Ramos (cell line): ENCODE results near the gene RTL1.

Experiments
- in situ Hi-C: fragments of 300-500 bp; cut with MboI; formaldehyde crosslinking; loops from one replicate; pipeline ENCODE4 v1.14.3; 2022; ENCODE audit warnings: low sequenced_read_pairs; ENCODE audit not compliant: unreplicated experiment

Gene RTL1

GRCh38 chr14:100854435-100854834 lies 49.1 kb downstream of the RTL1 start:
- in situ Hi-C loops = loop anchor here (5.0 kb wide), 1 partner anchor 773 kb away; no protein-coding TSS in a partner anchor

GRCh38 chr14:100851946-100852620 lies 51.4 kb downstream of the RTL1 start:
- in situ Hi-C loops = loop anchor here (5.0 kb wide), 1 partner anchor 775 kb away; no protein-coding TSS in a partner anchor

- in situ Hi-C loops = loop anchor here (5.0 kb wide), 1 partner anchor 776 kb away; no protein-coding TSS in a partner anchor
Measured at GRCh38 chr14:100851586-100851916, 52.0 kb downstream of the RTL1 start.

DNA sequence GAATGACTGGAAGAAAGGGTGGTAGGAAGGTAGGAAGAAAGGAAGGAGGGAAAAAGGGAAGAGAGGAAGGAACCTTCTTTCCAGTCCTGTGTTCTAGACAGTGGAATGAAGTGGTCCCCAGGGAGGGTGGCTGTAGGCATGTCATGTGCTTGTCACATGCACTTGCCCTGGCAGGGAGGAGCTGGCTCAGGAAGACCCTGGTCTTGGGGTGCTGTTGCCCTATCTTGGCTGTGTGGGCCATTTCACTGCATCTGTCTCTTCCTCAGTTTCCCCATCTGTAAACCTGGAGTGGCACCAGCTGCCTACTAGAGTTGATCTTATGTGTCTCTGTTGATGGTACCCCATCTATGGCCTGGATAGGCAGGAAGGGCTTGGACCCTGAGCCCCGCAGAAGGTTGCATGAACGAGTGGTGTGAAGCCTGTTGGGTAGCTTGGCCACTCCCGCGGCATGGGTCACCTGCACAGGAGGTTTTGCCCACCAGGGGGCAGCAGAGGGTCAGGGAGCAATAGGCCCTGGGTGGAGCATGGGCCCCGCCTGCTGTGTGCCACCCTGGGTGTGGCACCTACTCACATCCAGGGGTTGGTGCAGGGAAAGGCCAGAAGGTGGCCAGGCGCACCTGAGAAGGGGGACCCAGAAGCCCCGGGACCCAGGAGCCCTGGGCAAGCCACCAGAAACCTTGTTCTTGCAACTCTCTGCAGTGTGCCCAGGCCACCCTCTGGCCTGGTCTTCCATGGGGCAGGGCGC lies 52.5 kb downstream of the RTL1 start:
- in situ Hi-C loops = loop anchor here (5.0 kb wide), 1 partner anchor 776 kb away; no protein-coding TSS in a partner anchor

DNA sequence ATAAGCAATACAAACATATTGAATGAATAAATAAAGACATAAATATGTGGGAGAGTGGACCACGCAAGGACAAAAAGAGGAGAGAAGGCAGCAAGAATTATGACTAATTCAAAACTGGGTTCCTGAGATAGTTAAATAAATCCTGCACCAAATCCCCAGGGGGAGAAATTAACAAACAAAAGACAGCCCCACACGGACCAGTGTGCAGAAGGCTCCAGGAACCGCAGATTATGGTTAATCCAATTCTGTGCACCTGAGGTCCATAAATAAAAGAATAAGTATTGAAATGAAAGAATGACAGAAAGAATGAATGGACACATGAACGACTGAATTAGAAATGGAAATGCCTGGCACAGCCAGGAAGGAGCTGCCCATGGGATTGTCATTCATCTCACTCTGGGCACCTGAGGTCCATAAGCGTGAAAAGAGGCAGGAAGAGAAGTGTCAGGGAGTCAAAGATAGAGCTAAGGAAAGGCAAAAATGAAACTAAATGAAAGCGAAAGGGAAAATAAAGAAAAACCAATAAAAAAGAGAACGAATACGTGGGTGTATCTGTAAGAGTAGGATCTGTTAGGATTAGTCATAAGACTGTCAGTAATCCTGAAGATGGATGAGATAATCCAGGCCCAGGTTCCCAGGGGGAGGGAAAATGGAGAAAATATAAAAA lies 54.3 kb downstream of the RTL1 start:
- in situ Hi-C loops = no loop called here

DNA sequence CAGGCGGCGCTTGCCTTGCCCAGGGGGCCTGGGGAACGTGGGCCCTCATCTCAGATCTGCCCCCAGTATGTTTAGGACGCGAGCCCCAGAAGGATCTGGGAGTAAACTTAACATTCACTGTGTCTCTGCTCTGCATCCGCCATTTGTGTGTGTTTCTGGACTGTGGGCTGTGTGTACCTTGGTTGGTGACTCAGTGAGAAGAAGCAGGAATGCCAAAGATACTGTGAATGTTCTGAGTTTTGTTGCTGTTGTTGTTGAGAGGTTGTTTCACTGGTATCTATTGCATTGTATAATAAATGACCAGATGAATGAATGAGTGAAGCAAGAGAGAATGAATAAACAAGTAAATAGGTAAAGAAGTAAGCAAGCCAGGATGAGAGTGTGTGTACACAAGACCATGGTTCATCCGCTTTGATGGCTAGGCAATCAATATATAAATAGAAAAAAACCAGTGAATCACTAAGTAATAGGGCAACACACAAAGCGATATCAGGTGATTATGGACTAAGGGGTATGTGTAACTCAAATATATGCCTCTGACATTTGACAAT lies 57.1 kb downstream of the RTL1 start:
- in situ Hi-C loops = no loop called here

- in situ Hi-C loops = no loop called here
Measured at GRCh38 chr14:100845341-100845740, 58.2 kb downstream of the RTL1 start.

DNA sequence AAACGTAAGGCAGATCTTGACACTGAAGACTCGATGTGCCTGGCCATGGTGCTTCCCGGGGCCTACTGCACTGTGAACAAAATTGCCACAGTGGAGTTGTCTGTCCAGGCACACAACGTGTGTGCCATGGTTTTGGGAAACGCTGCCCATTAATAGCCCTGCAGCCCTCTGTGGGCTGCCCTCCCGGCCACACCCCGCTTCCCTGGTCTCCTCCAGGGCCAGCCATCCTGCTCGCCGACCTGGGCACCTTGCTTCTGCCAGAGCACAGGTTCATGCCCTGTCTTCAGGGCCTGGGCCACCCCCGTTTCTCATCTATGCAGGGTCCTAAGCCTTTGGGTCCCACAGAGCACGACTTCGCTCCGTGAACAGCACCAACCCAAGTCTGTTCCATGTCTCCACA lies 58.7 kb downstream of the RTL1 start:
- in situ Hi-C loops = no loop called here

- in situ Hi-C loops = no loop called here
Measured at GRCh38 chr14:100844421-100844820, 59.1 kb downstream of the RTL1 start.

- in situ Hi-C loops = no loop called here
Measured at GRCh38 chr14:100844082-100844408, 59.5 kb downstream of the RTL1 start.

- in situ Hi-C loops = no loop called here
Measured at GRCh38 chr14:100842799-100843198, 60.7 kb downstream of the RTL1 start.

- in situ Hi-C loops = no loop called here
Measured at GRCh38 chr14:100841761-100842403, 61.6 kb downstream of the RTL1 start.

- in situ Hi-C loops = no loop called here
Measured at GRCh38 chr14:100841066-100841760, 62.3 kb downstream of the RTL1 start.

GRCh38 chr14:100840286-100841065 lies 63.0 kb downstream of the RTL1 start:
- in situ Hi-C loops = no loop called here

DNA sequence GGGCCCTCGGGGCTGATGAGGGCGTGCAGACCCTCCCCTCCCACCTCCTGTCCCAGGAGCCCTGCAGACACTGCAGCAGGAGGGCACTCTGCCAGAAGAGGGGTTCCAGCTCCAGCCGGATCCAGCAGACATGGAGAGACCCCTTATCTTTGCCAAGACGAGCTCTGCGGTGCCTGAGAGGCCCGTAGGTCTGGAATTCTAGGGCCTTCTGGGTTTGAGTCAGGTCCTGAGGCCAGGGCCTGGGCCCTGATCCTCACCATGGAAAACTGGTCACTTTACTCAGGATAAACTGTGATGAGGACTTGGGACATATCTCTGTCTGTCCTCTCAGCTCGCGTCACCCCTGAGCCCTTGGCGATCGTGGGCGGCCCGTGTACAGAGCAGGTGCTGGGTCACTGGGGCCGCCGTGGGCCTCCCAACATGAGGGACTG lies 63.8 kb downstream of the RTL1 start:
- in situ Hi-C loops = no loop called here

GRCh38 chr14:100839315-100839585 lies 64.3 kb downstream of the RTL1 start:
- in situ Hi-C loops = no loop called here

DNA sequence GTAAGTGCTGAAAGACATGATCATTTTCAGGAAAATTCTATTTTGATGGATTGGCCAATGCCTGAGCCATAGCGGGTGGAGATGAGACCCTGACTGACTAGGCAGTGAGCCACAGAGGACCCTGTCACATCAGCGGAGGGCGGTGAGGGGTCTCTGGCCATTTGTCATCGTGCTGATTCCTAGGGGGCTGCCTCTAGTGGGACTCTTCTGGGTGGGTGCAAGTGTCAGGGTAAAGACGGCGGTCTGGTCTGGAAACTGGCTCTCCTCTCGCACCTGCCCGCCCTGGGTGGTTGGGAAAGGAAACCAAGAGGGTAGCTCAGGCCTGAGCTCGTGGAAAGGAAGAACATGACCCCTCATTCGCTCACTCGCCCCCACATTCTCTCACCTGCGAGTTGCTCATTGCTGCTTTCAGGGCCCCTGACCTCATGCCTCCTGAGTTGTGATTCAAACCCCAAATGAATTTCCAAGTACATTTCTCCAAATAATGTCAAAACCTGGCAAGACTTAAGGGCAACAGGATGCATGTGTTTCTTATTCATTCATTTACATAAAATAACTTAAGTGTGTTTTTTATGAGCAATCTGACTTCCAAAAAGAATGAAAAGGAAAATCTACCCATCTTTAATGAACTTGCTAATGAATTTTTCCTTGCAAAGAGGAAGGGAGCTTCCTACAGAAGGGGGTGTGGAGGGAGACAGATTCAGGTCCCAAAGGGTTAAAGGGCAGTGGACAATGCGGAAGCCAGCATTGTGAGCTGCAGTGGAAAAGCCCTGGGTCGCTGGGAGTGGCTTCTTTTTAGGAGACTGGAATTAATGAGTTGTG lies 64.8 kb downstream of the RTL1 start:
- in situ Hi-C loops = no loop called here

GRCh38 chr14:100837805-100838350 lies 65.6 kb downstream of the RTL1 start:
- in situ Hi-C loops = no loop called here
